GM18517 (cell line): Measurements from ENCODE around the gene IQCN.

Experiments used
- ATAC-seq: cut with Tn5 transposase; IDR thresholded peaks from one replicate; pipeline ENCODE4 v1.9.1; 2021; ENCODE audit warnings: mild to moderate bottlenecking, moderate library complexity; ENCODE audit not compliant: unreplicated experiment

Gene IQCN

GRCh38 chr19:18289471-18290301 lies 15.4 kb upstream of the IQCN start:
- no peak for ATAC-seq

GRCh38 chr19:18287836-18288772 lies 13.9 kb upstream of the IQCN start:
- no peak for ATAC-seq

- no peak for ATAC-seq
These were observed 12.9 kb upstream of the IQCN start for GRCh38 chr19:18286973-18287635.

- no peak for ATAC-seq
These were observed 10.6 kb upstream of the IQCN start for GRCh38 chr19:18284712-18285360.

- no peak for ATAC-seq
These were observed 9.1 kb upstream of the IQCN start for GRCh38 chr19:18283338-18283737.

- no peak for ATAC-seq
These were observed 8.5 kb upstream of the IQCN start for GRCh38 chr19:18282788-18283141.

GRCh38 chr19:18282021-18282787 lies 8.0 kb upstream of the IQCN start:
- peak; percentile 26 for ATAC-seq

- peak; percentile 63 for ATAC-seq
These were observed 7.1 kb upstream of the IQCN start, which contains the start of gene JUND for GRCh38 chr19:18281082-18282020. Gene JUND (minus strand): TSS chr19:18281622. CDS start chr19:18281484, 138 bp downstream.

GRCh38 chr19:18280247-18281081 lies 6.2 kb upstream of the IQCN start:
- ATAC-seq, result peak; percentile 17

GRCh38 chr19:18279516-18280246 lies 5.4 kb upstream of the IQCN start:
- ATAC-seq, result no peak

- ATAC-seq, result no peak
These were observed 4.9 kb upstream of the IQCN start for GRCh38 chr19:18279266-18279515.

GRCh38 chr19:18278521-18279265 lies 4.4 kb upstream of the IQCN start:
- ATAC-seq, result no peak

- ATAC-seq, result no peak
These were observed 617 bp upstream of the IQCN start for GRCh38 chr19:18274781-18275356.

GRCh38 chr19:18273561-18274218 lies 562 bp downstream of the IQCN start:
- ATAC-seq, result no peak

- no peak for ATAC-seq
These were observed 2.8 kb downstream of the IQCN start for GRCh38 chr19:18271433-18271841.

GRCh38 chr19:18270326-18270725 lies 3.9 kb downstream of the IQCN start:
- no peak for ATAC-seq
